ENCODE data around the gene VPS8. TPM values are rescaled to one million over a fixed set of nuclear protein-coding genes. Genes with fewer than 3 reads are reported as not detected.

The VPS8 gene
- total and polyA plus RNA-seq, 11 donors: 15.7 to 122 (median 74.3) TPM

GRCh38 chr3:184941408-184941807 lies 129.4 kb downstream of the VPS8 start:
- WGBS, 4 donors: 80 to 97% (median 96%) methylated on average over 2 of the region's 2 CpGs
- H3K27ac ChIP-seq: no peak overlapping the region
- H3K36me3 ChIP-seq: peaks cover 0 to 87% (median 45%) of the 10 kb centered on the region in 9 donors
- DNase-seq (no peak), ATAC-seq (no peak)
- H3K27me3 ChIP-seq: no peaks in the 10 kb centered on the region
- H3K4me3 ChIP-seq: no peak overlapping the region
- intact Hi-C loops (cut with DNase I): no loop called here
- H3K9me3 ChIP-seq: no peaks in the 10 kb centered on the region
- TF ChIP-seq POLR2A (IDR thresholded peaks at IDR 0.05) (no peak), CTCF (IDR thresholded peaks at IDR 0.05) (no peak)
- H3K4me1 ChIP-seq: peaks cover 0 to 7% (median under 1%) of the 10 kb centered on the region in 12 donors

- ATAC-seq (no peak), DNase-seq (no peak)
- Histone ChIP-seq H3K36me3 (peaks cover 0 to 81% (median 36%) of the 10 kb centered on the region in 9 donors), H3K27me3 (no peaks in the 10 kb centered on the region), H3K4me3 (no peak overlapping the region), H3K4me1 (peaks cover 0 to 13% (median 4%) of the 10 kb centered on the region in 12 donors), H3K27ac (no peak overlapping the region), H3K9me3 (no peaks in the 10 kb centered on the region)
- intact Hi-C loops (cut with DNase I): no loop called here
- WGBS, 4 donors: 92 to 95% (median 93%) methylated on average over 3 of the region's 3 CpGs
- TF ChIP-seq CTCF (IDR thresholded peaks at IDR 0.05): no peak
- TF ChIP-seq POLR2A (IDR thresholded peaks at IDR 0.05): no peak
Measured at GRCh38 chr3:184942735-184943134, 130.8 kb downstream of the VPS8 start.

GRCh38 chr3:184944241-184944640 lies 132.3 kb downstream of the VPS8 start:
- Histone ChIP-seq H3K27me3 (no peaks in the 10 kb centered on the region), H3K36me3 (peaks cover 0 to 67% (median 36%) of the 10 kb centered on the region in 9 donors), H3K4me1 (peaks cover 0 to 13% (median 4%) of the 10 kb centered on the region in 12 donors), H3K9me3 (no peaks in the 10 kb centered on the region), H3K4me3 (no peak overlapping the region), H3K27ac (no peak overlapping the region)
- intact Hi-C loops (cut with DNase I): no loop called here
- DNase-seq (no peak), ATAC-seq (no peak)
- no peak for TF ChIP-seq CTCF (IDR thresholded peaks at IDR 0.05)
- no peak for TF ChIP-seq POLR2A (IDR thresholded peaks at IDR 0.05)
- WGBS, 4 donors: 70 to 87% (median 82%) methylated on average over 3 of the region's 3 CpGs

- H3K4me3 ChIP-seq: no peak overlapping the region
- WGBS, 4 donors: 59 to 66% (median 62%) methylated on average over 7 of the region's 7 CpGs
- TF ChIP-seq CTCF (IDR thresholded peaks at IDR 0.05) (no peak), POLR2A (IDR thresholded peaks at IDR 0.05) (no peak)
- H3K27ac ChIP-seq: peak overlapping the region in 6 of 12 donors; percentile 32 to 68 (median 42)
- H3K27me3 ChIP-seq: no peaks in the 10 kb centered on the region
- H3K9me3 ChIP-seq: no peaks in the 10 kb centered on the region
- peaks cover 0 to 62% (median 28%) of the 10 kb centered on the region in 9 donors for H3K36me3 ChIP-seq
- DNase-seq (peak in 2 of 5 donors; percentile 20 to 30), ATAC-seq (peak in 2 of 4 donors; percentile 33 to 73)
- H3K4me1 ChIP-seq: peaks cover 0 to 13% (median 4%) of the 10 kb centered on the region in 12 donors
- intact Hi-C loops (cut with DNase I): no loop called here
Measured at GRCh38 chr3:184945886-184946625, 134.1 kb downstream of the VPS8 start.

Data from heart left ventricle (tissue), 16 donors.